HG03378 (cell line): ENCODE results near the gene EVA1B.

Source experiments
- ATAC-seq: cut with Tn5 transposase; IDR thresholded peaks from one replicate; pipeline ENCODE4 v1.9.1; 2021; ENCODE audit warnings: mild to moderate bottlenecking, moderate library complexity; ENCODE audit not compliant: unreplicated experiment

Gene EVA1B

DNA sequence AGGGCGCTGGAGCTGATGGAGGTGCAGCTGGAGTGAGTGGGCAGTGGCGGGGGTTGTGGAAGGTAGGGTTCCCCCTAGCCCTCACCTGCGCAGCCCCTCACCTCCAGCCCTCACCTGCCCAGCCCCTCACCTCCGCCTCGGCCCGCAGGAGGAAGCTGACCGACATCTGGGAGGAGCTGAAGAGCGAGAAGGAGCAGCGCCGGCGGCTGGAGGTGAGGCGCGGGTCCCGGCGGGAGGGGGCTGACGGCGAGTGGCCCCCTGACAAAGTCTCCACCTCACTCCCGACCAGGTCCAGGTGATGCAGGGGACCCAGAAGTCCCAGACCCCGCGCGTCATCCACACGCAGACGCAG lies 2.7 kb downstream of the EVA1B start:
- no peak for ATAC-seq

- ATAC-seq = no peak
Observed at GRCh38 chr1:36320291-36320761, 3.1 kb downstream of the EVA1B start.

- ATAC-seq = no peak
Observed at GRCh38 chr1:36309397-36309796, 14.0 kb downstream of the EVA1B start.

DNA sequence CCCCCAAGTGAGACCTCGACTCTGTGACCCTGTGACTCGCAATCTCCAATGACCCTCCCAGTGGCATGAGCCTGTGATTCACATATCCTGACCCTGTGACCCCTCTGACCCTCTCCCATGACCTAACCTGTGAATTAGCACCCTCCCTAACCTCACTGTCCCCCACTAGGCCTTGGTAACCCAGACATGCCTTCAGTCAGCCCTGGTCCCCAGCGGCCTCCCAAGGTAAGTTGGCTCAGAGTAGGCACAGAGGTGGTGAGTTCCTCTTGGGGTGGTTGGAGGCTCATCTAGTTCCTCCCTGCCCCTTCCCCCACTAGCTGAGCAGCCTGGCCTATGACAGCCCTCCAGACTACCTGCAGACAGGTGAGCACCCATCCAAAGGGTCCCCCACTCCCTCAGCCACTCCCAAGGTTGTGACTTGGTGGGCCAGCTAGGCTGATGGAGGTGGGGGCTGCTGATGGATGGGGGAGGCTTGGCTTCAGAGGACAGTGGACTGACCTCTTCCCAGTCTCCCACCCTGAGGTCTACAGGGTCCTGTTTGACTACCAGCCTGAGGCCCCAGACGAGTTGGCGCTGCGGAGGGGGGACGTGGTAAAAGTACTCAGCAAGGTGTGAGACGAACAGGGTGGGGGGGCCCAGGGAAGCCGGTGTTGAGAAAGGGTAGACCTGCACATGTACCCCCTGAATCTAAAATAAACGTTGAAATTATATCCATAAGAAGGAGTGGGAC lies 15.7 kb downstream of the EVA1B start:
- ATAC-seq = no peak

GRCh38 chr1:36306902-36307456 lies 16.5 kb downstream of the EVA1B start:
- peak; percentile 93 for ATAC-seq

- ATAC-seq = peak; percentile 26
Observed at GRCh38 chr1:36306210-36306901, 17.1 kb downstream of the EVA1B start, which contains the start of gene SH3D21. Gene SH3D21, plus strand, starts transcription at chr1:36306368. Its CDS starts 53 bp downstream, at chr1:36306421.

DNA sequence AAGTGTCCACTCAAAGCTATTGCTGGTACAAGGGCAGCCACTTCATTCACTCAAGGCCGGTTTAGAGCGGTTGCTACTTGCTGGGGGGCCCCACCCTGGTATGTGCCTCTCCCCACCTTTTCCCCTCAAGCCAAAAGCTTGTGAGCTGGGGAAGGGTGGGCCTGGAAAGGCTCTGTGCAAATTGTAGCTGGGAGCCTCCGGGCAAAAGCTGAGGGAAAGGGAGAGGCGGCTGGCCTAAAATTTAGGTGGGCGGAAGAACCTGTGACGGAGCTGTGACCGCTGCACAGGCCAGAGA lies 17.6 kb downstream of the EVA1B start:
- no peak for ATAC-seq

GRCh38 chr1:36304970-36305914 lies 18.2 kb downstream of the EVA1B start:
- ATAC-seq = no peak

DNA sequence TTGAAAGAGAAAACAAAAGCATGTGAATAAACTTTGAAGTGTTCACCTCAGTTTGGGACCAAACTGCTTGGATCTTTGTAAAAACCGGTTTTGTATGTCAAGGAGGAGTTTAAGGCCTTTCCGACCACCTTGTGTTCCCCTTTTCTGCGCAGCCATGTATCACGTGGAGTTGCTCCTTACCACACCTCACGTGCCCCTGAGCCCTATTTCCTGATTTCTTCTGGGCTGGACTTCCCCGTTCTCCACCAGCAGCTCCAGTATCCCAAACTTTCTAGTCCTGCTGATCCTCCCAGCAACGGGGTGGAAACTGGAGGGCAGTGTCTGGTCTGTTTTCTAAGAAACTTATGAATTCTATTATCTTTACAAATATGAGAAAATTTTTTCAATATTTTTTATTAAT lies 18.9 kb downstream of the EVA1B start:
- ATAC-seq = no peak

DNA sequence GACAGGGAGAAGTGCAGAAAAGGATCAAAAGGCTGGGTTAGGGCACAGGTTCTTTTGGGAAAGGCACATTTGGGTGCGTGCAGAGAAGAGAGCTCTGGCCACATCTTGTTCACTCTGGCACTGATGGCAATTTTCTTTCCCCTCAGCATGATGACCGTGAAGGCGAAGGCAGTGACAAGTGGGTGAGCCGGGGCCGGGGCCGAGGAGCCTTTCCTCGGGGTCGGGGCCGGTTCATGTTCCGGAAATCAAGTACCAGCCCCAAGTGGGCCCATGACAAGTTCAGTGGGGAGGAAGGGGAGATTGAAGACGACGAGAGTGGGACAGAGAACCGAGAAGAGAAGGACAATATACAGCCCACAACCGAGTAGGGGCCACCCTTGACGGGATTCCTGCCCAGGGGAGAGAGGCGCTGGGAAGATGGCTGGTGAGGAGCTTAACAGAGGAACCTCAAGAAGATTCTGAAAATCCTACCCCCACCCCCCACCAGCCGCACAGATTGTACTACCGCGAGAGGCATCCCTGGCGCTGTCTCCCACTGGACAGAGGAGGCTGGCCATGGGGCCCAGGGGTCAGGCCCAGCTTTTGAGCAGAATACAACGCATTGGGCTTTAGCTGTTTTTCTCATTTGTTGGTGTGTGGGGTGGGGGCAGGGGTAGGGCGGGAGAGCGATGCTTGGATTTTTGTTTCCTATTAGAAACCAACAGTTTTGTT lies 19.6 kb downstream of the EVA1B start:
- no peak for ATAC-seq

DNA sequence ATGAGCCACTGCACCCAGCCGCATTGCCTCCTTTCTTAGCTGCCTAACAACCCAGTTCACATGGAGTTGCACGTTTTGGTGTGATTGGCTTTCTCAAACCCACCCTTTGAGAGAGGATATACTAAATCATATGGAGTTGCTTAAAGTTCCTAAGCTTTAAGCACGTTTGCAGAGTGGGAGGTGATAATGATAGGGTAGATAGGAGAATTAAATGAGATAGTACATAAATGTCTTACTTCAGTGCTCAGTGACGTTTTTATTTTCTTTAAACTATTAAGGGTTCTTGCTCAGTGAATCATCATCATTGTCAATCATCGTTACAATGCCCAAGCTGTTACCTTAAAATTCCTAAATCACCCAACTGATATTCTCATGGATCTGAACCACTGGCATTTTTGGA lies 20.2 kb downstream of the EVA1B start:
- no peak for ATAC-seq

GRCh38 chr1:36301220-36301619 lies 22.2 kb downstream of the EVA1B start:
- ATAC-seq = no peak

GRCh38 chr1:36300526-36300925 lies 22.9 kb downstream of the EVA1B start:
- ATAC-seq = no peak

- ATAC-seq = no peak
Observed at GRCh38 chr1:36298640-36299039, 24.8 kb downstream of the EVA1B start.

GRCh38 chr1:36297062-36297461 lies 26.4 kb downstream of the EVA1B start:
- ATAC-seq = no peak

DNA sequence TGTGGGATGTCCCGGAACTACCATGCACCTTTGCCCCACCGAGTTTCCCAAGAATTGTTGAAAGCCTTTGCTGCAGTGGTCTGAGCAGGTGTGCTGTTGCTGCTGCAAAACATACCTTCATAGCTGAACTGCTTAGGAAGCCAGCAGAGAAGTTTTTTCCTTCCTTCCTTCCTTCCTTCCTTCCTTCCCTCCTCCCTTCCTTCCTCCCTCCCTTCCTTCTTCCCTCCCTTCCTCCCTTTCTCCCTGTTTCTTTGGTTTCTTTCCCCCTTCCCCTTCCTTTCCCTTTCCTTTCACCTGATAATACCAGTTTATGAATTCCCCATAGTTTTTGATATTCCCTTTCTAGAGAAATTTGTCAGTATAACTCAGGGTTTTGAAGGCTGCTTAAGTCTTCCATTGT lies 28.1 kb downstream of the EVA1B start:
- no peak for ATAC-seq

DNA sequence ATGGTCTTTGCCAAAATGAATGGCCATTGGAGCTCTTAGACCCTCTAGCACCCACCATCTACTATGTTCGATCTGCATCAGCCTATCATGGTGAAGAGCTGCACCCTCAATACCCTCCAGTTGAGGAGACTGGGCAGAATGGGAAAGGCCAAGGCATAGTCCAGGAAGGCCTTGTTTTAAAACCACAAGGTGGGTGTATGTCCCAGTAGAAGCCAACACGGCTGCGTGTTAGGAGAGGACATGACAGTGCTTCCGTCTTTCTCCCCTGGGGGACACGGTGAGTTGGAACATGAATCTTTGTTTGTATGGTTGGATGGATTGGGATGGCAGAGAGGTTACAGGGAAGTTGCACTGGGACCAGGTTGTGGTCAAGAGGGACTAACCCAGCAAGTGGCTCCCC lies 35.9 kb downstream of the EVA1B start:
- no peak for ATAC-seq

GRCh38 chr1:36286802-36287201 lies 36.6 kb downstream of the EVA1B start:
- no peak for ATAC-seq

- ATAC-seq = no peak
Observed at GRCh38 chr1:36285443-36286101, 37.9 kb downstream of the EVA1B start.

- no peak for ATAC-seq
Observed at GRCh38 chr1:36284517-36284916, 38.9 kb downstream of the EVA1B start.
